B cell (primary cell): Measurements from ENCODE around the gene LRRC8D. TPM values are rescaled to one million over a fixed set of nuclear protein-coding genes. Genes with fewer than 3 reads are reported as not detected.

Source experiments
- ATAC-seq: fragments of 200-7000 bp; cut with Tn5 transposase; one replicate; pipeline ENCODE4 v1.10.0; 2021; ENCODE audit warnings: low read depth, mild to moderate bottlenecking, moderate number of reproducible peaks, moderate library complexity
- CTCF ChIA-PET: fragments of 350-600 bp; sonication (Branson Sonifier 250); formaldehyde crosslinking; loops from one replicate; lab custom pipeline; 2021; ENCODE audit warnings: antibody characterized with exemption, inconsistent platforms; lab: Charles Lee
- POLR2A ChIA-PET: fragments of 350-600 bp; sonication (Branson Sonifier 250); formaldehyde crosslinking; loops from one replicate; lab custom pipeline; 2021; ENCODE audit warnings: antibody characterized with exemption; lab: Charles Lee
- DNase-seq: peaks from one replicate; pipeline ENCODE4 v3.0.0; 2013
- H2AFZ ChIP-seq: 2 replicates; pipeline ENCODE4 v1.6.1; 2012; ENCODE audit warnings: mild to moderate bottlenecking, low read depth, low read length; ENCODE audit not compliant: insufficient read depth, poor library complexity, severe bottlenecking
- H3K27ac ChIP-seq, 2 donors: 1 replicate in 1 of 2; 2 replicates in 1 of 2; pipeline ENCODE4 v1.5.1; 2012 to 2013; ENCODE audit warnings: low read length in 2 of 2, mild to moderate bottlenecking in 2 of 2, moderate library complexity in 1 of 2
- H3K27me3 ChIP-seq, 4 experiments: fragments of 200-600 bp in 1 of 4; sonication (generic) in 1 of 4; replicated peaks in 1 of 4; 1 replicate in 2 of 4; 2 replicates in 2 of 4; pipeline versions ENCODE4 v1.6.1 to v1.7.0; 2013 to 2016; ENCODE audit warnings: low read length in 3 of 4, mild to moderate bottlenecking in 2 of 4, mixed read lengths in 1 of 4, moderate library complexity in 1 of 4; ENCODE audit not compliant: insufficient read depth in 4 of 4, control insufficient read depth in 3 of 4; ENCODE audit errors: control extremely low read depth in 1 of 4
- H3K36me3 ChIP-seq, 2 experiments: replicated peaks in 1 of 2; 1 replicate in 1 of 2; 2 replicates in 1 of 2; pipeline versions ENCODE4 v1.6.1 to v1.7.1; 2013; ENCODE audit warnings: low read length in 1 of 2; ENCODE audit not compliant: insufficient read depth in 2 of 2, control insufficient read depth in 1 of 2; ENCODE audit errors: control extremely low read depth in 1 of 2, extremely low read depth in 1 of 2
- H3K4me1 ChIP-seq, 2 donors: fragments of 200-600 bp in 1 of 2; sonication (generic) in 1 of 2; 1 replicate in 1 of 2; 2 replicates in 1 of 2; pipeline versions ENCODE4 v1.5.1 to v1.6.1; 2013 to 2017; ENCODE audit warnings: low read length in 2 of 2; ENCODE audit not compliant: control insufficient read depth in 2 of 2, insufficient read depth in 2 of 2
- H3K4me2 ChIP-seq: replicated peaks from 2 replicates; pipeline ENCODE3; 2012; ENCODE audit warnings: mild to moderate bottlenecking, low read depth, low read length; ENCODE audit not compliant: poor library complexity, severe bottlenecking
- H3K4me3 ChIP-seq, 5 experiments: fragments of 200-600 bp in 1 of 5; sonication (generic) in 1 of 5; 1 replicate in 3 of 5; 2 replicates in 2 of 5; pipeline versions ENCODE4 v1.5.1 to v1.7.0; 2011 to 2016; ENCODE audit warnings: low read length in 4 of 5, mild to moderate bottlenecking in 4 of 5, low read depth in 2 of 5, control low read depth in 1 of 5, moderate library complexity in 1 of 5; ENCODE audit not compliant: insufficient read depth in 1 of 5; ENCODE audit errors: control extremely low read depth in 1 of 5, extremely low read depth in 1 of 5
- H3K79me2 ChIP-seq: fragments of 200-600 bp; sonication (generic); one replicate; pipeline ENCODE4 v1.6.0; 2016; ENCODE audit warnings: low read length; ENCODE audit not compliant: control insufficient read depth, insufficient read depth
- H3K9ac ChIP-seq: fragments of 200-600 bp; sonication (generic); 2 replicates; pipeline ENCODE4 v1.6.1; 2017; ENCODE audit warnings: mild to moderate bottlenecking, low read length, moderate library complexity
- H3K9me3 ChIP-seq, 3 donors: one replicate each; pipeline versions ENCODE4 v1.6.1 to v1.7.1; 2013; ENCODE audit warnings: low read length in 2 of 3; ENCODE audit not compliant: control insufficient read depth in 2 of 3, insufficient read depth in 1 of 3; ENCODE audit errors: control extremely low read depth in 1 of 3
- H4K20me1 ChIP-seq: 2 replicates; pipeline ENCODE4 v1.6.0; 2012; ENCODE audit warnings: mild to moderate bottlenecking, low read length; ENCODE audit not compliant: insufficient read depth, control insufficient read depth, poor library complexity, severe bottlenecking
- H3K27ac Mint-ChIP-seq: one replicate; pipeline ENCODE4 v1.8.0; 2021; ENCODE audit warnings: mixed read lengths
- H3K27me3 Mint-ChIP-seq: one replicate; pipeline ENCODE4 v1.8.0; 2021; ENCODE audit warnings: mixed read lengths
- H3K4me1 Mint-ChIP-seq: one replicate; pipeline ENCODE4 v1.8.0; 2021; ENCODE audit warnings: mixed read lengths
- H3K4me3 Mint-ChIP-seq: one replicate; pipeline ENCODE4 v1.8.0; 2021; ENCODE audit warnings: mixed read lengths
- H3K9me3 Mint-ChIP-seq: one replicate; pipeline ENCODE4 v1.8.0; 2022; ENCODE audit warnings: mixed read lengths; ENCODE audit not compliant: insufficient read depth
- EZH2 ChIP-seq: IDR thresholded peaks from 2 replicates; pipeline ENCODE4 v1.6.1; 2012; ENCODE audit warnings: borderline replicate concordance, low read depth, mild to moderate bottlenecking, moderate library complexity, low read length; ENCODE audit not compliant: insufficient read depth, poor library complexity, severe bottlenecking
- intact Hi-C: fragments of 100-400 bp; cut with micrococcal nuclease; formaldehyde crosslinking; loops from one replicate; pipeline ENCODE4 v1.10.0; 2022
- polyA plus RNA-seq: library from polyadenylated mRNA; depleted of rRNA; stranded (reverse); fragments of >200 nt; gene quantifications from 2 replicates; pipeline ENCODE4 v1.2.3, GENCODE V29; 2012
- total RNA-seq, 2 donors: library from RNA; stranded (reverse); fragments of 120-200 nt in 1 of 2; gene quantifications; 1 replicate in 1 of 2; 2 replicates in 1 of 2; pipeline versions ENCODE4 v1.2.3 to v1.2.4, GENCODE V29; 2013 to 2022
- TF ChIP-seq, protein P1 (sequence below): fragments of 200-600 bp; IDR thresholded peaks from one replicate; pipeline ENCODE4 v1.8.0; 2022; ENCODE audit warnings: antibody characterized with exemption, mild to moderate bottlenecking

The LRRC8D gene
- total and polyA plus RNA-seq, 2 donors (not counting 1 experiment from before 2014, with no cell fraction given) = 23.7 to 47.0 TPM

DNA sequence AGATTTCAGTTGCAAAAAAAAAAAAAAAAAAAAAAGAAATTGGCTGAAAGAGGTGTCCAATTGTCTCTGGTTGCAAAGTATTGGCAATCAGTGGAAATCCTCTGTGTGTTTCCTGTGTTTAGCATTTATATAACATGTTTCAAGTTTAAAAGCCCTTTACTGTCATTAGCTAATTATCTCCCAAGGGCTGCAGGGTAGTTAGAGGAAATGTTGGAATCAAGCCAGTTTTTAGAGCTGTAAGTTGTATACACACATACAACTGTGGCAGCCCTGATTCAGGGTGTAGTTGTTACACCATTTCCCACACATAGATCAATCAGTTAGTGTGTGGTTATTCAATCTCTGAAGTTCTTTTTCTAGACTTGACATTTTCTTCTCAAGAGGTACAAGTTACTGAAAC lies 165.2 kb downstream of the LRRC8D start:
- Histone ChIP-seq H3K27ac (no peak overlapping the region), H3K4me1 (no peaks in the 10 kb centered on the region), H3K36me3 (no peaks in the 10 kb centered on the region), H3K4me2 (no peak overlapping the region), H4K20me1 (no peaks in the 10 kb centered on the region), H3K9me3 (peaks cover 0 to 2% (median 0%) of the 10 kb centered on the region in 3 donors), H2AFZ (no peak overlapping the region), H3K4me3 (no peak overlapping the region), H3K9ac (no peak overlapping the region), H3K27me3 (no peaks in the 10 kb centered on the region), H3K79me2 (no peaks in the 10 kb centered on the region)
- intact Hi-C loops = loop anchor here (2.0 kb wide), 4 partner anchors 143 to 987 kb away; partner anchors contain the start of gene LRRC8C
- Mint-ChIP-seq H3K4me3 (no peak overlapping the region), H3K27ac (no peak overlapping the region), H3K9me3 (no peaks in the 10 kb centered on the region), H3K27me3 (no peaks in the 10 kb centered on the region), H3K4me1 (no peaks in the 10 kb centered on the region)
- no peak for DNase-seq
- POLR2A ChIA-PET = no interaction called here
- no peak for TF ChIP-seq EZH2
- TF ChIP-seq, protein P1, sequence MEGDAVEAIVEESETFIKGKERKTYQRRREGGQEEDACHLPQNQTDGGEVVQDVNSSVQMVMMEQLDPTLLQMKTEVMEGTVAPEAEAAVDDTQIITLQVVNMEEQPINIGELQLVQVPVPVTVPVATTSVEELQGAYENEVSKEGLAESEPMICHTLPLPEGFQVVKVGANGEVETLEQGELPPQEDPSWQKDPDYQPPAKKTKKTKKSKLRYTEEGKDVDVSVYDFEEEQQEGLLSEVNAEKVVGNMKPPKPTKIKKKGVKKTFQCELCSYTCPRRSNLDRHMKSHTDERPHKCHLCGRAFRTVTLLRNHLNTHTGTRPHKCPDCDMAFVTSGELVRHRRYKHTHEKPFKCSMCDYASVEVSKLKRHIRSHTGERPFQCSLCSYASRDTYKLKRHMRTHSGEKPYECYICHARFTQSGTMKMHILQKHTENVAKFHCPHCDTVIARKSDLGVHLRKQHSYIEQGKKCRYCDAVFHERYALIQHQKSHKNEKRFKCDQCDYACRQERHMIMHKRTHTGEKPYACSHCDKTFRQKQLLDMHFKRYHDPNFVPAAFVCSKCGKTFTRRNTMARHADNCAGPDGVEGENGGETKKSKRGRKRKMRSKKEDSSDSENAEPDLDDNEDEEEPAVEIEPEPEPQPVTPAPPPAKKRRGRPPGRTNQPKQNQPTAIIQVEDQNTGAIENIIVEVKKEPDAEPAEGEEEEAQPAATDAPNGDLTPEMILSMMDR = no peak
- ATAC-seq = no peak
- CTCF ChIA-PET = interaction anchor here (0.7 to 10.6 kb wide), 12 partner anchors 9 to 504 kb away, joined by 3 to 169 read pairs (median 8); no protein-coding TSS in a partner anchor

Other genes with a start within 250 kb of the LRRC8D start
- 6.7 and 6.8 TPM in 2 replicates for gene LRRC8C, start 187.9 kb upstream of the LRRC8D start, total RNA-seq
- 3.9 and 4.9 TPM in 2 replicates for gene LRRC8C, start 187.9 kb upstream of the LRRC8D start, polyA plus RNA-seq
- gene ZNF326, start 174.1 kb downstream of the LRRC8D start, total RNA-seq = 32.0 and 34.1 TPM in 2 replicates
- 6.1 and 13.5 TPM in 2 replicates for gene ZNF326, start 174.1 kb downstream of the LRRC8D start, polyA plus RNA-seq